HEK293 (cell line): ENCODE data around the gene ZNF81.

Source experiments
- CTCF ChIA-PET: fragments of 350-600 bp; formaldehyde crosslinking; extraction: SDS; loops from one replicate; lab custom pipeline; 2021; ENCODE audit warnings: antibody characterized with exemption; lab: Yijun Ruan, JAX
- POLR2A ChIA-PET: fragments of 300-600 bp; formaldehyde crosslinking; extraction: SDS; loops from one replicate; lab custom pipeline; 2020; ENCODE audit warnings: antibody characterized with exemption, inconsistent platforms; lab: Yijun Ruan, JAX
- H3K27ac ChIP-seq: fragments of 200-500 bp; sonication (Bioruptor generic); 2 replicates; pipeline ENCODE4 v1.5.1; 2014; ENCODE audit warnings: low read depth, low read length, control low read depth, inconsistent platforms; ENCODE audit errors: extremely low read depth
- H3K36me3 ChIP-seq, 2 experiments: fragments of 200-500 bp in 1 of 2; sonication (Bioruptor generic) in 1 of 2; 1 replicate in 1 of 2; 2 replicates in 1 of 2; pipeline ENCODE4 v1.5.1; 2014 to 2017; ENCODE audit warnings: inconsistent platforms in 2 of 2, low read length in 2 of 2; ENCODE audit not compliant: control insufficient read depth in 2 of 2, insufficient read depth in 1 of 2
- H3K4me1 ChIP-seq: fragments of 200-500 bp; sonication (Bioruptor generic); 2 replicates; pipeline ENCODE4 v1.5.1; 2014; ENCODE audit warnings: mild to moderate bottlenecking, low read length, inconsistent platforms; ENCODE audit not compliant: control insufficient read depth, insufficient read depth
- H3K4me3 ChIP-seq: 2 replicates; pipeline ENCODE4 v1.5.1; 2011; ENCODE audit warnings: low read depth, mild to moderate bottlenecking, control low read depth, low read length, moderate library complexity
- H3K9me3 ChIP-seq: fragments of 200-500 bp; sonication (Bioruptor generic); 2 replicates; pipeline ENCODE4 v1.5.1; 2014; ENCODE audit warnings: low read depth, low read length, inconsistent platforms; ENCODE audit not compliant: control insufficient read depth, insufficient read depth
- GLI2 ChIP-seq: fragments of 450-650 bp; formaldehyde crosslinking; IDR thresholded peaks from 2 replicates; pipeline ENCODE4; 2017; ENCODE audit warnings: missing biosample characterization, missing genetic modification characterization, low read depth, borderline replicate concordance
- GLIS2 ChIP-seq: fragments of 450-650 bp; formaldehyde crosslinking; IDR thresholded peaks from 2 replicates; pipeline ENCODE4 v1.5.1; 2016; ENCODE audit warnings: missing biosample characterization, missing genetic modification characterization
- REPIN1 ChIP-seq: fragments of 450-650 bp; formaldehyde crosslinking; IDR thresholded peaks from 2 replicates; pipeline ENCODE4 v1.5.1; 2017; ENCODE audit warnings: missing biosample characterization, missing genetic modification characterization, low read depth
- TCF7L2 ChIP-seq: IDR thresholded peaks from 2 replicates; pipeline ENCODE4 v1.6.1; 2011; ENCODE audit warnings: low read depth, mild to moderate bottlenecking, inconsistent platforms, low read length, moderate library complexity, borderline replicate concordance
- TRIM28 ChIP-seq: IDR thresholded peaks from 2 replicates; pipeline ENCODE4 v1.6.1; 2011; ENCODE audit warnings: low read length, control low read depth, borderline replicate concordance
- YY1 ChIP-seq: fragments of 450-650 bp; formaldehyde crosslinking; IDR thresholded peaks from 2 replicates; pipeline ENCODE4 v1.5.1; 2018; ENCODE audit warnings: missing biosample characterization, missing genetic modification characterization
- ZBTB1 ChIP-seq: fragments of 450-650 bp; formaldehyde crosslinking; IDR thresholded peaks from 2 replicates; pipeline ENCODE4 v1.5.1; 2016; ENCODE audit warnings: missing biosample characterization, missing genetic modification characterization
- ZBTB48 ChIP-seq: fragments of 450-650 bp; formaldehyde crosslinking; IDR thresholded peaks from 2 replicates; pipeline ENCODE4 v1.5.1; 2016; ENCODE audit warnings: missing biosample characterization, missing genetic modification characterization
- ZNF214 ChIP-seq: fragments of 450-650 bp; formaldehyde crosslinking; IDR thresholded peaks from 2 replicates; pipeline ENCODE4 v1.5.1; 2017; ENCODE audit warnings: missing biosample characterization, mild to moderate bottlenecking, missing genetic modification characterization, borderline replicate concordance
- ZNF223 ChIP-seq: fragments of 450-650 bp; formaldehyde crosslinking; IDR thresholded peaks from 2 replicates; pipeline ENCODE4 v1.5.1; 2016; ENCODE audit warnings: missing biosample characterization, missing genetic modification characterization
- ZNF404 ChIP-seq: fragments of 450-650 bp; formaldehyde crosslinking; IDR thresholded peaks from 2 replicates; pipeline ENCODE4 v1.5.1; 2017; ENCODE audit warnings: missing biosample characterization, missing genetic modification characterization
- ZNF518A ChIP-seq: fragments of 450-650 bp; formaldehyde crosslinking; conservative IDR thresholded peaks from 2 replicates; pipeline ENCODE4 v1.5.1; 2016; ENCODE audit warnings: low read depth, missing biosample characterization, missing genetic modification characterization
- ZNF530 ChIP-seq: fragments of 450-650 bp; formaldehyde crosslinking; IDR thresholded peaks from 2 replicates; pipeline ENCODE4 v1.5.1; 2016; ENCODE audit warnings: low read depth, missing biosample characterization, missing genetic modification characterization
- ZNF621 ChIP-seq: fragments of 450-650 bp; formaldehyde crosslinking; IDR thresholded peaks from 2 replicates; pipeline ENCODE4 v1.5.1; 2017; ENCODE audit warnings: missing biosample characterization, missing genetic modification characterization
- ZNF747 ChIP-seq: fragments of 450-650 bp; formaldehyde crosslinking; IDR thresholded peaks from 2 replicates; pipeline ENCODE4 v1.5.1; 2016; ENCODE audit warnings: missing biosample characterization, missing genetic modification characterization
- ZNF76 ChIP-seq: fragments of 450-650 bp; formaldehyde crosslinking; IDR thresholded peaks from 2 replicates; pipeline ENCODE4; 2016; ENCODE audit warnings: low read depth, missing biosample characterization, missing genetic modification characterization, borderline replicate concordance
- ZNF776 ChIP-seq: fragments of 450-650 bp; formaldehyde crosslinking; IDR thresholded peaks from 2 replicates; pipeline ENCODE4 v1.5.0; 2017; ENCODE audit warnings: missing biosample characterization, missing genetic modification characterization, borderline replicate concordance
- ZNF791 ChIP-seq: fragments of 450-650 bp; formaldehyde crosslinking; IDR thresholded peaks from 2 replicates; pipeline ENCODE4 v1.5.1; 2016; ENCODE audit warnings: missing biosample characterization, missing genetic modification characterization
- ZSCAN5A ChIP-seq: fragments of 450-650 bp; formaldehyde crosslinking; IDR thresholded peaks from 2 replicates; pipeline ENCODE4 v1.5.1; 2016; ENCODE audit warnings: missing biosample characterization, missing genetic modification characterization
- TF ChIP-seq, protein P1 (sequence below): fragments of 450-650 bp; formaldehyde crosslinking; IDR thresholded peaks from 2 replicates; pipeline ENCODE4 v1.5.1; 2016; ENCODE audit warnings: missing biosample characterization, missing genetic modification characterization

Gene ZNF81

GRCh38 chrX:47840111-47840510 is 3.4 kb downstream of the ZNF81 start:
- ChIA-PET CTCF (interaction anchor here (0.6 kb wide), 1 partner anchor 17 kb away, joined by 5 read pairs; no protein-coding TSS in a partner anchor), POLR2A (no interaction called here)
- H3K27ac ChIP-seq, result no peak overlapping the region

GRCh38 chrX:47843363-47843762 is 6.7 kb downstream of the ZNF81 start:
- H3K27ac ChIP-seq, result no peak overlapping the region
- peaks cover 6 to 15% of the 10 kb centered on the region in 2 experiments for H3K36me3 ChIP-seq
- H3K4me3 ChIP-seq, result no peak overlapping the region
- POLR2A ChIA-PET, result no interaction called here
- no peaks in the 10 kb centered on the region for H3K9me3 ChIP-seq
- TF ChIP-seq ZNF776, result no peak
- no peak for TF ChIP-seq ZBTB48
- no peak for TF ChIP-seq ZNF621 (tag by site-specific recombination)
- TF ChIP-seq ZNF214 (tag by site-specific recombination), result no peak
- no peak for TF ChIP-seq ZNF76 (tag by site-specific recombination)
- no peak for TF ChIP-seq ZSCAN5A (tag by site-specific recombination)
- TF ChIP-seq ZBTB1 (tag by site-specific recombination), result no peak
- no peak for TF ChIP-seq TCF7L2
- no peak for TF ChIP-seq YY1 (tag by site-specific recombination)
- TF ChIP-seq TRIM28, result no peak
- TF ChIP-seq ZNF791 (tag by site-specific recombination), result no peak
- CTCF ChIA-PET, result interaction anchor here (0.6 to 1.4 kb wide), 2 partner anchors 12 to 102 kb away, joined by 3 to 5 read pairs; no protein-coding TSS in a partner anchor
- H3K4me1 ChIP-seq, result no peaks in the 10 kb centered on the region

More at GRCh38 chrX:47840111-47840510, 3.4 kb downstream of the ZNF81 start:
- H3K36me3 ChIP-seq, result no peaks in the 10 kb centered on the region
- no peak overlapping the region for H3K4me3 ChIP-seq
- no peaks in the 10 kb centered on the region for H3K4me1 ChIP-seq
- H3K9me3 ChIP-seq, result no peaks in the 10 kb centered on the region
- TF ChIP-seq GLI2 (tag by site-specific recombination) (no peak), ZNF530 (tag by site-specific recombination) (no peak), ZNF747 (tag by site-specific recombination) (no peak), ZBTB1 (tag by site-specific recombination) (no peak), ZNF518A (tag by site-specific recombination) (no peak), GLIS2 (tag by site-specific recombination) (no peak), ZNF223 (tag by site-specific recombination) (no peak), REPIN1 (tag by site-specific recombination) (no peak), ZNF404 (no peak)
- TF ChIP-seq, protein P1, sequence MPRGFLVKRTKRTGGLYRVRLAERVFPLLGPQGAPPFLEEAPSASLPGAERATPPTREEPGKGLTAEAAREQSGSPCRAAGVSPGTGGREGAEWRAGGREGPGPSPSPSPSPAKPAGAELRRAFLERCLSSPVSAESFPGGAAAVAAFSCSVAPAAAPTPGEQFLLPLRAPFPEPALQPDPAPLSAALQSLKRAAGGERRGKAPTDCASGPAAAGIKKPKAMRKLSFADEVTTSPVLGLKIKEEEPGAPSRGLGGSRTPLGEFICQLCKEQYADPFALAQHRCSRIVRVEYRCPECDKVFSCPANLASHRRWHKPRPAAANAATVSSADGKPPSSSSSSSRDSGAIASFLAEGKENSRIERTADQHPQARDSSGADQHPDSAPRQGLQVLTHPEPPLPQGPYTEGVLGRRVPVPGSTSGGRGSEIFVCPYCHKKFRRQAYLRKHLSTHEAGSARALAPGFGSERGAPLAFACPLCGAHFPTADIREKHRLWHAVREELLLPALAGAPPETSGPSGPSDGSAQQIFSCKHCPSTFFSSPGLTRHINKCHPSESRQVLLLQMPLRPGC, result no peak
